Activated gamma-delta T cell (primary cell): ENCODE data around the gene POTEG.
"Not testable (repeated sequence)": the region's sequence is repeated elsewhere in the genome, so short reads cannot be mapped to it uniquely, and the experiment has no call there.

Experiments
- DNase-seq: peaks from one replicate; lab custom pipeline; 2025; lab: John Stamatoyannopoulos, UW

Gene POTEG

DNA sequence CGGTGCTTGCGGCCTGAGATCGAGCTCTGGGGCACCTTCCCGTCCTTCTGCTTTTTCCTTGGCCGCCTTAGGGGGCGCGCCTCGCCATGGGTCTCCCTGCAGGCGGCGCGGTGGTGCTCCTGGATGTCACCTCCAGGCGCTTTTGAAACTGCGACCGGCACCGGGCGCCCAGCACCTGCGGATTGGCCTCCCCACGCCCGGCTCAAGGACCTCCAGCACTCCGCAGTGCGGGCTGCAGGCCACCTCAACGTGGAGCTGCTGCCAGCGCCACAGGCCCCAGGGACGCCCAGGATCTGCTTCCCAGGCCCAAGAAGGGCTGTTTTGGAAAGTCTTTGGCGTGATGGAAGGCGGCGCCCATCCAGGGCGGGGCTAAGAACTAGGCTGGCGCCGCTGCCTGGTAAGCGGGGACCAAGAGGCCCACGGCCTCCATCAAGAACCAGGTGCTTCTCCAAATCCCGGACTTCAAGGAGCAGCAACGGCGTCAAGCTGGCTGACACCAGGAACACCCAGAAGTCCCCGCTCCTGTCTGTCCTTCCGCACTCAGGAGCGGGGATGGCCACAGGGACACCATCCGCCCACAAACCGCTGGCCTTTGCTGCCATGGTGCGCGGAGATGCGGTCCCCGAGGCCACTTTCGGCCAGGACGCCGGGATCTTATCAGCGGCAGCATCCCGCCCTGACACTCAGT, 61.2 kb downstream of the POTEG start:
- not testable (repeated sequence) for DNase-seq

DNA sequence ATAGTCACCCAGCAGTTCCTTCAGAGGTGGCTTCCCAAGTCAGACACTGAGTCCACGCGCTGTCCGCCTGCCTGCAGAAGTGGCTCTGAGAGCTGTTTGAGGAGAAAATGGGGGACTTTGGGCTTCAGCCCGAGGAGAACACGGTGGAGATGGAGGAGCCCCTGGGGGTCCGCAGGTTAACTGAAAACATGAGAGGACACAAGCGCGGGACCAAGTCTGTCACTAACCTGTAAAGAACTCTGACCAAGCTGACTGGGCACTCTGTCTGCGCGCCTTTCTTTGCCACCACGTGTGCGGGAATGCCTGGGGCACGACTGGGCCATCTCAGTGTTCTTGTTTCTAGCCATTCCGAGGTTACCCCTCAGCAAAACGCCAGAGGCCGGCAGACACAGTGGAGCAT, 62.4 kb downstream of the POTEG start:
- DNase-seq, result not testable (repeated sequence)

DNA sequence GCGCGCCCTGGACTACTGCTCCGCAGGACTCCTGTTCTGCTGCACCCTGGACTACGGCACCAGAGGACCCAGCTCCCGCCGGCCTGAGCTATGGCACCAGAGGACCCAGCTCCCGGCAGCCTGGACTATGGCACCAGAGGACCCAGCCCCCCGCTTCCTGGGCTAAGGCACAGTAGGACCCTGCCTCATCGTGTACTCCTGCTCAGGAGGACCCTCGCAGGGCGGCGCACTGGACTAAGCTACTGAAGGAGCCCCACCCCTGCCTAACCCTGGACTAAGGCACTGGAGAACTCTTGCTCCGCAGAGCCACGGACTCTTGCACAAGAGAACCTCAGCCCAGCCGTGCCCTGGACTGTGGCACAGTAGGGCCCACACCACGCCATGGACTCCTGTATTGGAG, 71.3 kb downstream of the POTEG start:
- not testable (repeated sequence) for DNase-seq

DNA sequence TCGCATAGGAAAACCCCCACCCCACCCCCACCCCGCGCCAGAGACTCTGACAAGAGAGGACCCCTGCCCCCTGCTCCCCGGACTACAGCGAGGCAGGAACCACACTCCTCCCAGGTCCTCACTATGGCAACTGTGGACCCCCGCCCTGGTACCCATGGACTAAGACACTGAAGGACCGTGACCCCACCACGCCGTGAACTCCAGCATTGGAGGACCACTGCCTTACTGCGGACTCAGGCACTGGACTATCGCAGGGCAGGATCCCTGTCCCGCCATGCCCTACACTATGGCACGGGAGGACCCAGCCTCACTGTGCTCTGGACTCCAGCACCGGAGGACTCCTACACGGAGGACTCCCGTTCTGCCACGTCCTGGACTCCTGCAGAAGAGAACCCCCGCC, 71.8 kb downstream of the POTEG start:
- not testable (repeated sequence) for DNase-seq

DNA sequence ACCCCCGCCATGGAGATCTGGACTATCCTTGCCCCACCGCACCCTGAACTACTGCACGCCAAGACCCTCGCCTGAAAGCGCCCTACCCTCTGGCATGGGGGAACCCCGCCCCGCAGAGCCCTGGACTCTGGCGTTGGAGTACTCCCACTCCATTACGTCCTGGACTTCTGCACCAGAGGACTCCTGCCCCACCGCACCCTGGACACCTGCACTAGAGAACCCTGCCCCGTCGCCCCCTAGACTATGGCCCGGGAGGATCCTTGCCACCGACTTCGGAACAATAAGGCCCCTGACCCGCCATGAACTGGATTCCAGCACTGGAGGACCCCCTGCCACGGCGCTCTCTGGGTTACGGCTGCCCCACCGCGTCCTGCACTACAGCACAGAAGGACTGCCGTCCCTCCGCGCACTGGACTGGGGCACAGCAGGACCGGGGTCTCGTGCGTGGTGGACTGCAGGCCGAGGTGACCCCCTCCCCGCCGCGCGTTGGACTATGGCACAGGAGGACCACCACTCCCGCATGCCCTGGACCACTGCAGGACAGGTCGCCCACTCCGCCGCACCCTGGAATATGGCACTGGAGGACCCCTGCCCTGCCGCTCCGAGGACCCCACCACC, 72.4 kb downstream of the POTEG start:
- DNase-seq, result not testable (repeated sequence)

DNA sequence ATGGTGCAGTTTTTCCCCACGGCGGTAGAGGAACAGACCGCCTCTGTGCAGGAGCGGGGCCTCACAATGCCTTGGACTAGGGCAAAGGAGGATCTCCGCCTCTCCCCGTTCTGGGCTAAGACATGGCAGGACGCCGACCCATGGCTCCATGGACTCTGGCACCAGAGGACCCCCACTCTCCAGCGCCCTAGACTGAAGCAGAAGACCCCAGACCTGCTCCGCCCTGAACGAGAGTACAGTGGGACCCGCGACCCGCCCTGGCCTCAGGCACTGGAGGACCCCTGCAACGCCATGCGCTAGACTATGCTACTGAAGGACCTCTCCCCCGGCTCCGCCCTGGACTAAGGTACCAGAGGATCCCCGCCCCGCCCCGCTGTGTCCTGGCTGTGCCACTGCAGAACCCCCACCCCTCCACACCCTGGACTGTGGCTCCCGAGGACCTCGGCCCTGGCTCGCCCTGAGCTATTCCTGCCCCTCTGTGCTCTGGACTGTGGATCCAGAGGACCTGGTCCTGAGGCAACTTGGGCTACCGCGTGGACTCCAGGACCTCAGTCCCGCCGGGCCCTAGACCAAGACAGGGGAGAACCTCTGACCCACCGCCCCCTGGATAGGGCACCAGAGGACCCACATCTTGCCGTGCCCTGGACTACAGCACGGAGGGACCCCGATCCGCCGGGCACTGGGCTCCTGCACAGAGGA, 73.1 kb downstream of the POTEG start:
- not testable (repeated sequence) for DNase-seq
